H9 (cell line): Measurements from ENCODE around the gene ARPC2. TPM values are rescaled to one million over a fixed set of nuclear protein-coding genes. Genes with fewer than 3 reads are reported as not detected.
A peak's percentile ranks its signal among the peaks of the same experiment; 100 is the strongest.

Experiments
- DNase-seq: peaks from one replicate; pipeline ENCODE4 v3.0.0-alpha.2; 2017
- H2AFZ ChIP-seq: one replicate; pipeline ENCODE4 v1.6.1; 2013; ENCODE audit warnings: mild to moderate bottlenecking, low read length, control low read depth, moderate library complexity
- H2AK5ac ChIP-seq: 2 replicates; pipeline ENCODE4 v1.6.1; 2013; ENCODE audit warnings: low read length, control low read depth, mixed read lengths; ENCODE audit not compliant: insufficient read length
- H2BK120ac ChIP-seq: one replicate; pipeline ENCODE4 v1.6.1; 2013; ENCODE audit warnings: low read depth, mild to moderate bottlenecking, low read length, control low read depth, inconsistent platforms; ENCODE audit not compliant: poor library complexity, severe bottlenecking
- H2BK12ac ChIP-seq: 2 replicates; pipeline ENCODE4 v1.6.1; 2013; ENCODE audit warnings: low read length, control low read depth, mixed read lengths, low read depth; ENCODE audit not compliant: insufficient read length
- H2BK15ac ChIP-seq: 2 replicates; pipeline ENCODE4 v1.6.1; 2013; ENCODE audit warnings: low read depth, low read length, control low read depth
- H2BK20ac ChIP-seq: one replicate; pipeline ENCODE4 v1.6.1; 2013; ENCODE audit warnings: low read depth, mild to moderate bottlenecking, low read length, control low read depth, inconsistent platforms; ENCODE audit not compliant: poor library complexity, severe bottlenecking
- H2BK5ac ChIP-seq: 2 replicates; pipeline ENCODE4 v1.6.1; 2013; ENCODE audit warnings: low read length, control low read depth, mixed read lengths; ENCODE audit not compliant: insufficient read length
- H3K14ac ChIP-seq: 2 replicates; pipeline ENCODE4 v1.6.1; 2013; ENCODE audit warnings: low read length, control low read depth; ENCODE audit not compliant: insufficient read depth
- H3K18ac ChIP-seq: 2 replicates; pipeline ENCODE4 v1.6.1; 2013; ENCODE audit warnings: low read depth, mild to moderate bottlenecking, mixed read lengths, low read length, control low read depth; ENCODE audit not compliant: insufficient read length
- H3K23ac ChIP-seq: 2 replicates; pipeline ENCODE4 v1.6.1; 2013; ENCODE audit warnings: low read length, control low read depth, mixed read lengths, low read depth; ENCODE audit not compliant: insufficient read length
- H3K23me2 ChIP-seq: 2 replicates; pipeline ENCODE4 v1.6.1; 2013; ENCODE audit warnings: low read depth, mild to moderate bottlenecking, mixed read lengths, low read length, control low read depth; ENCODE audit not compliant: insufficient read length, poor library complexity, severe bottlenecking
- H3K27ac ChIP-seq: 2 replicates; pipeline ENCODE4 v1.5.1; 2013; ENCODE audit warnings: low read length, control low read depth, mixed read lengths, low read depth; ENCODE audit not compliant: insufficient read length
- H3K27me3 ChIP-seq: 2 replicates; pipeline ENCODE4 v1.6.1; 2013; ENCODE audit warnings: low read length, control low read depth, inconsistent platforms; ENCODE audit not compliant: insufficient read depth
- H3K4ac ChIP-seq: 2 replicates; pipeline ENCODE4 v1.6.1; 2013; ENCODE audit warnings: low read depth, mild to moderate bottlenecking, control low read depth, inconsistent platforms, low read length, moderate library complexity
- H3K4me1 ChIP-seq: 2 replicates; pipeline ENCODE4 v1.6.1; 2013; ENCODE audit warnings: low read length, control low read depth, inconsistent platforms; ENCODE audit not compliant: insufficient read depth
- H3K4me2 ChIP-seq: 2 replicates; pipeline ENCODE4 v1.6.1; 2013; ENCODE audit warnings: low read length, control low read depth, mixed read lengths; ENCODE audit not compliant: insufficient read length, insufficient read depth
- H3K56ac ChIP-seq: 2 replicates; pipeline ENCODE4 v1.6.1; 2013; ENCODE audit warnings: low read depth, mild to moderate bottlenecking, mixed read lengths, low read length, control low read depth; ENCODE audit not compliant: insufficient read length
- H3K79me1 ChIP-seq: 2 replicates; pipeline ENCODE4 v1.6.1; 2013; ENCODE audit warnings: low read depth, mild to moderate bottlenecking, moderate library complexity, low read length, control low read depth, inconsistent platforms; ENCODE audit not compliant: insufficient read depth, poor library complexity, severe bottlenecking
- H3K79me2 ChIP-seq: 2 replicates; pipeline ENCODE4 v1.6.1; 2013; ENCODE audit warnings: low read length, control low read depth, inconsistent platforms; ENCODE audit not compliant: insufficient read depth
- H3K9ac ChIP-seq: 2 replicates; pipeline ENCODE4 v1.6.1; 2013; ENCODE audit warnings: low read length, control low read depth, mixed read lengths; ENCODE audit not compliant: insufficient read length; ENCODE audit errors: extremely low read depth
- H3K9me3 ChIP-seq: one replicate; pipeline ENCODE4 v1.6.1; 2013; ENCODE audit warnings: low read depth, low read length, inconsistent platforms; ENCODE audit not compliant: control insufficient read depth
- H3T11ph ChIP-seq: one replicate; pipeline ENCODE4 v1.6.1; 2013; ENCODE audit warnings: mild to moderate bottlenecking, low read length, control low read depth, inconsistent platforms
- H4K20me1 ChIP-seq: one replicate; pipeline ENCODE4 v1.6.1; 2013; ENCODE audit not compliant: control insufficient read depth, insufficient read length, insufficient read depth
- H4K5ac ChIP-seq: 2 replicates; pipeline ENCODE4 v1.6.1; 2013; ENCODE audit warnings: low read depth, mild to moderate bottlenecking, mixed read lengths, low read length, control low read depth; ENCODE audit not compliant: insufficient read length
- H4K8ac ChIP-seq: replicated peaks from 2 replicates; pipeline ENCODE4 v1.6.1; 2013; ENCODE audit warnings: low read length, control low read depth, mixed read lengths, low read depth; ENCODE audit not compliant: insufficient read length
- H4K91ac ChIP-seq: 2 replicates; pipeline ENCODE4 v1.6.1; 2013; ENCODE audit warnings: low read depth, mild to moderate bottlenecking, moderate library complexity, mixed read lengths, low read length, control low read depth; ENCODE audit not compliant: insufficient read length
- H3K27ac Mint-ChIP-seq, 3 experiments: 2 replicates in 2 of 3; 3 replicates in 1 of 3; pipeline ENCODE4 v1.8.0; 2020 to 2021; ENCODE audit warnings: mixed read lengths in 3 of 3, mild to moderate bottlenecking in 1 of 3, moderate library complexity in 1 of 3
- H3K27me3 Mint-ChIP-seq: 2 replicates; pipeline ENCODE4 v1.8.0; 2021; ENCODE audit warnings: low read depth, mild to moderate bottlenecking, moderate library complexity, mixed read lengths
- H3K36me3 Mint-ChIP-seq, 3 experiments: 2 replicates in 2 of 3; 3 replicates in 1 of 3; pipeline ENCODE4 v1.8.0; 2020 to 2021; ENCODE audit warnings: low read depth in 3 of 3, mixed read lengths in 3 of 3; ENCODE audit not compliant: insufficient read depth in 1 of 3
- H3K4me1 Mint-ChIP-seq, 2 experiments: 2 replicates each; pipeline ENCODE4 v1.8.0; 2020; ENCODE audit warnings: mixed read lengths in 2 of 2
- H3K4me3 Mint-ChIP-seq, 2 experiments: 2 replicates in 1 of 2; 3 replicates in 1 of 2; pipeline ENCODE4 v1.8.0; 2020 to 2021; ENCODE audit warnings: mild to moderate bottlenecking in 2 of 2, mixed read lengths in 2 of 2, moderate library complexity in 1 of 2
- H3K9me3 Mint-ChIP-seq, 2 experiments: 2 replicates in 1 of 2; 3 replicates in 1 of 2; pipeline ENCODE4 v1.8.0; 2020; ENCODE audit warnings: mild to moderate bottlenecking in 2 of 2, mixed read lengths in 2 of 2, moderate library complexity in 1 of 2
- WGBS: extraction: QIAGEN DNeasy Blood & Tissue Kit; methylation state at CpG from one replicate; pipeline ENCODE4 v1.1.7; 2013; ENCODE audit warnings: missing lambda C conversion rate, low lambda C conversion rate, mixed read lengths; ENCODE audit not compliant: insufficient read length; ENCODE audit errors: extremely low coverage; 5-methylcytosine and 5-hydroxymethylcytosine counted together
- total RNA-seq: library from RNA; stranded (reverse); gene quantifications from 2 replicates; pipeline ENCODE4 v1.2.1, GENCODE V29; 2021
- TF ChIP-seq, protein P1 (sequence below): fragments of 200-600 bp; sonication (generic); conservative IDR thresholded peaks from 3 replicates; pipeline ENCODE4 v1.8.0; 2021; ENCODE audit warnings: antibody characterized with exemption, mild to moderate bottlenecking

The ARPC2 gene
- total RNA-seq, 1 experiment from 2014 or later = 197 TPM

DNA sequence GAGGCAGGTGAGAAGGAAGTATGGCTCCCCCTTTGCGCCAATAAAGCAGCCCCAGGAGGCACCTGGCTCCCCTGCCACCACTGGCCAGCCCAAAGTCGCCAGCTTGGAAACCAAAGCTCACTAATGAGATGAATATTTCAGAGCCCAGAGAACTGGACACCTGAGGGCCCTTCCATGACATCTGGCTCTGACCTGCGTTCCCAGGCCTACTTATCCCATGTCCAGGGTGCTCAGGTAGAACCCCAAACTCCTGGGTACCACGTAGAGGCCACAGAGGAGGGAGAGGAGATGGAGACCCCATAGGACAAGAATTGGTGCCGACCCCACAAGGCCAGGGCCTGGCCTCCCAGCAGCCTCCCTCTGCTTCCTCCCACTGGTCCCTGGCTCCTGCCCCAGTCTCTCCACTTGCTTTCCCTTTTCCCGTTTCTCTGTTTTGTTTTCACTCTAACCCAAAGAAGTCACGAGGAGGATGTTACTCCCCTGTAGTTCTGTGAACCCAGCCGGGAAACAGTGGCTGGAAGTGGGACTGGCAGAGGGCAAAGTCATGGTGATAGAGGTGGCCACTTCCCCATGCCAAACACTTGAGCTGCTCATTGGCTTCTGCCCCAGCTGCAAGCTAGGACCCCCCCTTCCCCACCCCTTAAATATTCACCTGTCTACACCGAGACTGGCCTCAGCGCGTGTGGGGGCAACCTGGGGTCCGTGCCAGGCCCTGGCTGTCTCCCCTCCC is 74.5 kb downstream of the ARPC2 start:
- Histone ChIP-seq H3T11ph (no peak overlapping the region), H2BK5ac (no peak overlapping the region), H2BK120ac (no peak overlapping the region), H3K9me3 (no peaks in the 10 kb centered on the region), H2BK20ac (no peak overlapping the region), H3K79me1 (no peaks in the 10 kb centered on the region), H2BK12ac (no peak overlapping the region), H4K91ac (no peak overlapping the region), H3K27me3 (no peaks in the 10 kb centered on the region), H2BK15ac (no peak overlapping the region), H4K8ac (no peak overlapping the region), H3K14ac (no peak overlapping the region; the same call in 1 of the 2 replicates), H2AK5ac (no peak overlapping the region), H3K79me2 (no peaks in the 10 kb centered on the region), H4K5ac (no peak overlapping the region), H3K4me2 (peak overlapping the region; percentile 48), H3K56ac (no peak overlapping the region), H3K23me2 (peaks cover 7% of the 10 kb centered on the region), H3K18ac (no peak overlapping the region), H3K23ac (no peak overlapping the region), H3K4ac (no peak overlapping the region), H3K4me1 (peaks cover 5% of the 10 kb centered on the region; the same call in 1 of the 2 replicates), H3K27ac (no peak overlapping the region), H4K20me1 (no peaks in the 10 kb centered on the region), H2AFZ (no peak overlapping the region), H3K9ac (no peak overlapping the region)
- DNase-seq = no peak
- Mint-ChIP-seq H3K4me1 (peaks cover 53 to 54% of the 10 kb centered on the region in 2 experiments), H3K36me3 (no peaks in the 10 kb centered on the region), H3K27me3 (peaks cover 1% of the 10 kb centered on the region), H3K9me3 (no peaks in the 10 kb centered on the region), H3K4me3 (peak overlapping the region; percentile 67 to 77), H3K27ac (no peak overlapping the region)
- no CpG with 5 or more reads among the region's 12 CpGs for WGBS
- TF ChIP-seq, protein P1, sequence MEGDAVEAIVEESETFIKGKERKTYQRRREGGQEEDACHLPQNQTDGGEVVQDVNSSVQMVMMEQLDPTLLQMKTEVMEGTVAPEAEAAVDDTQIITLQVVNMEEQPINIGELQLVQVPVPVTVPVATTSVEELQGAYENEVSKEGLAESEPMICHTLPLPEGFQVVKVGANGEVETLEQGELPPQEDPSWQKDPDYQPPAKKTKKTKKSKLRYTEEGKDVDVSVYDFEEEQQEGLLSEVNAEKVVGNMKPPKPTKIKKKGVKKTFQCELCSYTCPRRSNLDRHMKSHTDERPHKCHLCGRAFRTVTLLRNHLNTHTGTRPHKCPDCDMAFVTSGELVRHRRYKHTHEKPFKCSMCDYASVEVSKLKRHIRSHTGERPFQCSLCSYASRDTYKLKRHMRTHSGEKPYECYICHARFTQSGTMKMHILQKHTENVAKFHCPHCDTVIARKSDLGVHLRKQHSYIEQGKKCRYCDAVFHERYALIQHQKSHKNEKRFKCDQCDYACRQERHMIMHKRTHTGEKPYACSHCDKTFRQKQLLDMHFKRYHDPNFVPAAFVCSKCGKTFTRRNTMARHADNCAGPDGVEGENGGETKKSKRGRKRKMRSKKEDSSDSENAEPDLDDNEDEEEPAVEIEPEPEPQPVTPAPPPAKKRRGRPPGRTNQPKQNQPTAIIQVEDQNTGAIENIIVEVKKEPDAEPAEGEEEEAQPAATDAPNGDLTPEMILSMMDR = no peak
